ENCODE measurements around the gene CPHXL. TPM values are rescaled to one million over a fixed set of nuclear protein-coding genes. Genes with fewer than 3 reads are reported as not detected.

CPHXL gene
- total RNA-seq, 1 experiment from 2014 or later = not detected

- H3K4me3 ChIP-seq (replicated peaks in 1 of 2; ENCODE audit: low read depth in 1 of 2, low read length in 2 of 2) = no peak overlapping the region
- ChIA-PET RAD21 (ENCODE audit: low non-redundant PET in 1 of 2, low total read pairs in 2 of 2, uncharacterized antibody in 2 of 2, unreplicated experiment in 2 of 2) (no interaction called here), CTCF (no interaction called here), POLR2A (no interaction called here)
- no peaks in the 10 kb centered on the region for H4K20me1 ChIP-seq (ENCODE audit: insufficient read depth)
- H3K79me2 ChIP-seq (ENCODE audit: insufficient read depth, low read length) = no peaks in the 10 kb centered on the region
- no peak overlapping the region for H3K4me2 ChIP-seq (ENCODE audit: low read length)
- no peaks in the 10 kb centered on the region for H3K4me1 ChIP-seq (ENCODE audit: control insufficient read depth in 1 of 2, insufficient read depth in 2 of 2, low read length in 2 of 2)
- no peak overlapping the region for H3K9ac ChIP-seq (ENCODE audit: low read length)
- ATAC-seq (no peak), DNase-seq (ENCODE audit: low read depth, low spot score) (no peak)
- H3K9me3 ChIP-seq (ENCODE audit: control insufficient read depth in 1 of 2, insufficient read depth in 1 of 2, low read depth in 1 of 2, low read length in 2 of 2) = no peaks in the 10 kb centered on the region
- H3K9me2 ChIP-seq (ENCODE audit: insufficient read depth) = no peaks in the 10 kb centered on the region
- H3K36me3 ChIP-seq (ENCODE audit: control insufficient read depth in 1 of 2, insufficient read depth in 2 of 2, low read length in 2 of 2) = no peaks in the 10 kb centered on the region
- intact Hi-C loops (cut with micrococcal nuclease) = no loop called here
- H3K27ac ChIP-seq (ENCODE audit: low read depth, low read length) = no peak overlapping the region
- no peak overlapping the region for H2AFZ ChIP-seq (ENCODE audit: low read depth, low read length, poor library complexity, severe bottlenecking)
- BruUV-seq (replicated peaks) = no TSS peak
- no peaks in the 10 kb centered on the region for H3K27me3 ChIP-seq (ENCODE audit: insufficient read depth, low read length)
- TF ChIP-seq CTCF (IDR thresholded peaks at IDR 0.05 in 2 of 3, conservative IDR thresholded peaks at IDR 0.05 in 1 of 3; ENCODE audit: borderline replicate concordance in 1 of 3, insufficient read depth in 1 of 3, low read depth in 2 of 3, low read length in 2 of 3) = no peak
- TF ChIP-seq ZNF274 (IDR thresholded peaks at IDR 0.05; ENCODE audit: low read depth, low read length) = no peak
- TF ChIP-seq CEBPB (IDR thresholded peaks at IDR 0.05; ENCODE audit: low read depth) = no peak
- TF ChIP-seq ZFX (IDR thresholded peaks at IDR 0.05) = no peak
- no peak for TF ChIP-seq ZBTB33 (IDR thresholded peaks at IDR 0.05; ENCODE audit: extremely low read depth, insufficient replicate concordance, low read length)
- TF ChIP-seq JUND (IDR thresholded peaks at IDR 0.05) = no peak
- TF ChIP-seq ATF3 (IDR thresholded peaks at IDR 0.05) = no peak
- TF ChIP-seq RAD21 (IDR thresholded peaks at IDR 0.05; ENCODE audit: low read depth) = no peak
Measured at GRCh38 chr16:75697571-75697970, 28.7 kb downstream of the CPHXL start.

Data from HCT116 (cell line).